HG03565 (cell line): ENCODE data around the gene AOAH.
"Not testable (repeated sequence)": the region's sequence is repeated elsewhere in the genome, so short reads cannot be mapped to it uniquely, and the experiment has no call there.

Experiments used
- ATAC-seq: cut with Tn5 transposase; IDR thresholded peaks from one replicate; pipeline ENCODE4 v1.9.1; 2021; ENCODE audit warnings: mild to moderate bottlenecking, moderate library complexity; ENCODE audit not compliant: unreplicated experiment

Gene AOAH

DNA sequence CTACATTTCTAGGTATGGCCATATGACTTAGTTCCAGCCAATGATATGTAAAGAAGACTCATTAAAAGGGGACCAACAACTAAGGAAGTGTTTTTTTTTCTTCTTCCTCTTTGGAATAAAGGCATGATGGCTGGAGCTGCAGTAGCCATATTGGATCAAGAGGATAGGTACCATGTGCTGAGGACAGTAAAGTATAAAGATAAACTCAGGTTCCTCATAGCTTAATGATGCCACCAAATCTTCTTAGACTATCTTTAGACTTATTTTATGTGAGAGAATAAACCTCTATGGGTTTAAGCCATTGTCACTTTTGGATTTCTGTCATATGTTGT, 249.3 kb downstream of the AOAH start:
- ATAC-seq = no peak

- no peak for ATAC-seq
Observed at GRCh38 chr7:36474283-36475010, 249.8 kb downstream of the AOAH start.

DNA sequence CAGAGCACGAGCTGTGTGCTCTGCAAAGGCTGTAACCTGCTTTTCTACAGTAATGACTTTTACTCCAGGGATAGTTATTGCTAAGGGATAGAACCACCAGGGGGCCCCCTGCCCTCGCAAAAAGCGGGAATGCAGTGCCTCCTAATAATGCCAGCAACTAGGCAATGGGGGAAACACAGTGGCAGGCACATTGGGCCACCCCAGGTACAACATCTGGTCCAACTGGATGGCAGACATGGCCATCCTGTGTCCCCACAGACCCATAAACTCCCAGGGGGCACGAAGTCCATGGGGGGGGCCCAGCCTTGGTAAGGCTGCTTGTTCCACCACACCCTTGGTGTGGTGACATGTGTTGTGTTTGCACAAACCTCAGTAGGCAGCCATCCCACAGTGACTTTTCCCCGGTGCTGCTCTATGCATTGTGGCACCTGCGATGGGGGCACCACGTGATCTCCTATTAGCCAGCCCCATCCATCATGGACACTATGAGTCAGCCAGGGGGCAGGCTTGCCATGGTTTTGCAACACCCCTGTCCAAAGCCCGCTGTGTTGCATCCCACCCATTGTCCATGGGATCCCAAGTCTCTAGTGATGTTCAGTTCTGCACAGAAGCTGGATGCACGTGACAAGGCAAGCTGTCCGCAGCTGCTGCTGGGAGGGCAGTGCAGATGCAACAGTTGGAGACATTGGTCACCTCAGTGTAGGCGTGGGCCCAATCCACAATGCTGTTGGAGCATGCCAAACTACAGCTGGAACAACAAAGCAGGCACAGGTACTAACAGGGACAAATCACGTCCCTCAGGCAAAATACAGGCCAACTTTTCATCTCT, 250.6 kb downstream of the AOAH start:
- no peak for ATAC-seq

GRCh38 chr7:36472141-36472729, 252.1 kb downstream of the AOAH start:
- no peak for ATAC-seq

DNA sequence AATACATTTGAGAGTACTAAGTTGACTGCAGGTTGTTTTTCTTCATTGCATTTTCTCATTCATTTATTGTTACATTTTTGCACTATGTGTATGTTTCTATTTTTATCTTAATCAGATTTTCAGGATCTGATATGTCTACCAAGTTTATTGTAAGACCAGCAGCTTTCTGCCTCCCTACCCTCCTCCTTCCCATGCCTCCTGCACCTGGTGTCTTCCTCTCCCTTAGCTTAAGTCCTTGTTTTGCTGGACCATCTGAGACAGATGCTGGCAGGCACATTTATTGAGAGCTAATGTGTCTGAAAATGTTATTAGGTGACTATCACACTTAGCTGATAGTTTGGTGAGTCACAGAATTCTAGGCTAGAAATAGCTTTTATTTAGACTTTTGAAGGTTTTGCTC, 255.1 kb downstream of the AOAH start:
- ATAC-seq = no peak

DNA sequence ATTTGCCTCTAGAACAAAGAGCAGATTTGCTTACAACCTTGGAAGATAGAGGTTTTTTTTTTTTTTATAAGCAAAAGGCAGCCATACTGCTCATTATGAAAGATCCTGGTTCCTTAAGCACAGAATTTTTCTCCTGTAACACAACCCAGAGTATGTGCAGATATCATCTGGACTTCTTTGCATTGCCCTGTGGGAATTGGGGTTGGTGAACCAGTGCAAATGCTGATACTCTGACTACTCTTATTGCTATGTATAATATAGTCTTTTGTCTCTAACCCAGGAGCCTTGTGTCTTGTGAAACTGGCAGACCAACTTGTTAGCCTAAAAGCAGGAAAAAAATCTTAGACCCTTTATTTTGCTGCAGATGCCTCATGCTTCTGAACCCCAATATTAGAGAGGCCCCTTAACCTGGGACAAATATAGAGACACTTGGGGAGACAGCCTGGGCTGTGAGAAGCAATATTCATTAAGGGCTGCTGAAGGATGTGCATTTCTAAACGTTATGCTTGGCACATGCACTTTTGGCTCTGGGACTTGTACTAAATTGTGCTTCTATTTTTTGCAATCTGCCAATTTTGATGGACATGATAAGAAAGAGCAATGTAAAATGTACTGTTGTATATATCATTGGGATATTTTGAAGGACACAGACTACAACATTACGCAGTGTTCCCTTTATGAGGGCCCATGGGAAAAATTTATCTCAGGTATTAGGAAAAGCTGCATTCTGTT, 255.8 kb downstream of the AOAH start:
- ATAC-seq = no peak

DNA sequence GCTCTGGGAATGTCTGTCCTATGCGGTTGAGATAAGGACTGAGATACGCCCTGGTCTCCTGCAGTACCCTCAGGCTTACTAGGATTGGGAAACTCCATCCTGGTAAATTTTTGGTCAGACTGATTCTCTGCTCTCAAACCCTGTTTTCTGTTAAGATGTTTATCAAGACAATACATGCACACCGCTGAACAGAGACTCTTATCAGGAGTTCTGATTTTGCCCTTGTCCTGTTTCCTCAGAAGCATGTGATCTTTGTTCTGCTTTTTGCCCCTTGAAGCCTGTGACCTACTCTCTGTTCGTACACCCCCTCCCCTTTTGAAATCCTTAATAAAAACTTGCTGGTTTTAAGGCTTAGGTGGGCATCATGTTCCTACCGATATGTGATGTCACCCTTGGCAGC, 258.3 kb downstream of the AOAH start:
- not testable (repeated sequence) for ATAC-seq

DNA sequence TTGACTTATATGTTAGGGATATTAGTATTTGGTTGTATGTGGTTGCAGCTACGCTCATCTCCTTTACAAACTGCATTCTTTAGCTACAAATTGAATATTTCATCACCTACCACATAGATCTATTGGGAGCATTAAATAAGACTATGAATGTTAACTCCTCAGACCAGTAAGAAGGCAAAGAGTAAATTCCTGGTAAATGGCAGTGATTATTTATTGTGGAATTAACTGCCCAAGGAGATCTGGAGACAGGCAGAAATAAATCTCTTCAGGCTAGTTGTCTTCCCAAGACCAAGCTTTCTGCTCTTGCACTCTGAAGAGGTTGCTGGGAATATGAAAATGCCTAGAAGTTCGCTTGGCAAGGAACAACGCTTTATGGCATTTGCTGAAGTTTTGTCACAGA, 260.0 kb downstream of the AOAH start:
- ATAC-seq = no peak
